Mesendoderm (in vitro differentiated cells): ENCODE measurements around the gene CCDC137.

Experiments used
- DNase-seq: peaks from one replicate; pipeline ENCODE4 v3.0.0; 2013
- H2AK5ac ChIP-seq: 2 replicates; pipeline ENCODE4 v1.6.1; 2013; ENCODE audit warnings: low read length, inconsistent platforms
- H2BK120ac ChIP-seq: 2 replicates; pipeline ENCODE4 v1.6.1; 2013; ENCODE audit warnings: low read depth, mild to moderate bottlenecking, low read length, moderate library complexity, mixed read lengths
- H2BK15ac ChIP-seq: replicated peaks from 2 replicates; pipeline ENCODE4 v1.6.1; 2013; ENCODE audit warnings: low read depth, mild to moderate bottlenecking, moderate library complexity
- H2BK5ac ChIP-seq: 2 replicates; pipeline ENCODE4 v1.6.1; 2013; ENCODE audit warnings: low read length, inconsistent platforms
- H3K18ac ChIP-seq: 2 replicates; pipeline ENCODE4 v1.6.1; 2013; ENCODE audit warnings: mild to moderate bottlenecking, low read length, mixed read lengths
- H3K23ac ChIP-seq: one replicate; pipeline ENCODE4 v1.6.1; 2013; ENCODE audit warnings: low read length
- H3K27ac ChIP-seq: 2 replicates; pipeline ENCODE4 v1.5.1; 2013; ENCODE audit warnings: low read depth, mild to moderate bottlenecking, inconsistent platforms, low read length, moderate library complexity
- H3K27me3 ChIP-seq: 2 replicates; pipeline ENCODE4 v1.6.1; 2013; ENCODE audit warnings: low read length, control low read depth, mild to moderate bottlenecking, inconsistent platforms; ENCODE audit not compliant: insufficient read depth, poor library complexity
- H3K36me3 ChIP-seq: 2 replicates; pipeline ENCODE4 v1.6.1; 2013; ENCODE audit warnings: low read length, inconsistent platforms; ENCODE audit not compliant: control insufficient read depth, insufficient read depth
- H3K4ac ChIP-seq: one replicate; pipeline ENCODE4 v1.6.1; 2013; ENCODE audit warnings: low read depth, mild to moderate bottlenecking, low read length, moderate library complexity
- H3K4me1 ChIP-seq: 2 replicates; pipeline ENCODE4 v1.6.1; 2013; ENCODE audit warnings: low read depth, low read length, inconsistent platforms; ENCODE audit not compliant: control insufficient read depth
- H3K4me2 ChIP-seq: 2 replicates; pipeline ENCODE4 v1.6.1; 2013; ENCODE audit warnings: low read length
- H3K4me3 ChIP-seq: 2 replicates; pipeline ENCODE4 v1.5.1; 2013; ENCODE audit warnings: mild to moderate bottlenecking, low read length
- H3K56ac ChIP-seq: one replicate; pipeline ENCODE4 v1.6.1; 2013; ENCODE audit warnings: low read length
- H3K79me1 ChIP-seq: 2 replicates; pipeline ENCODE4 v1.6.1; 2013; ENCODE audit warnings: low read length, inconsistent platforms
- H3K79me2 ChIP-seq: 2 replicates; pipeline ENCODE4 v1.6.1; 2013; ENCODE audit warnings: mild to moderate bottlenecking, low read length; ENCODE audit not compliant: control insufficient read depth, insufficient read depth
- H3K9ac ChIP-seq: 2 replicates; pipeline ENCODE4 v1.6.1; 2013; ENCODE audit warnings: low read length, inconsistent platforms
- H4K5ac ChIP-seq: one replicate; pipeline ENCODE4 v1.6.1; 2013; ENCODE audit warnings: low read length
- H4K8ac ChIP-seq: one replicate; pipeline ENCODE4 v1.6.1; 2013; ENCODE audit warnings: low read depth, mild to moderate bottlenecking, control low read depth, low read length, moderate library complexity
- WGBS: extraction: QIAGEN DNeasy Blood & Tissue Kit; methylation state at CpG from one replicate; pipeline ENCODE4 v1.1.7; 2013; ENCODE audit warnings: low lambda C conversion rate, missing lambda C conversion rate; ENCODE audit not compliant: insufficient coverage; ENCODE audit errors: extremely low coverage; 5-methylcytosine and 5-hydroxymethylcytosine counted together

Gene CCDC137

DNA sequence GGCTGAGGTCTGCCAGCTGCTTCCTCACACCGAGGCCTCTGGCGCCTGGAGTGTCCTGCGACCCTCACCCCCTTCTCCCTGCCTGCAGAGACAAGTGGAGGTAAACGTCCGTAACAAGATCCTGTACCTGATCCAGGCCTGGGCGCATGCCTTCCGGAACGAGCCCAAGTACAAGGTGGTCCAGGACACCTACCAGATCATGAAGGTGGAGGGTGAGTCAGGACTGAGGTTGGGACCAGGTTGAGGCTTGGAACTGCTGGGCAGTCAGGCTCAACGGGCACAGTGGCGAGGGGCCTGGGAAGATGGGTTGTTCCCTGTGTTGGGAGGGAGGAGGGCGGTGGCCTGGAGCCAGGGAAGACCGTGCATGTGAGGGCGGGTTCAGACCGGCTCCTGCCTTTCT, 22.1 kb downstream of the CCDC137 start:
- Histone ChIP-seq H4K5ac (no peak overlapping the region), H2BK120ac (no peak overlapping the region), H3K4me1 (peaks cover 3% of the 10 kb centered on the region), H2BK15ac (no peak overlapping the region), H3K79me2 (peaks cover 18% of the 10 kb centered on the region), H3K36me3 (peaks cover 9% of the 10 kb centered on the region), H2AK5ac (no peak overlapping the region), H3K56ac (no peak overlapping the region), H4K8ac (no peak overlapping the region), H3K18ac (no peak overlapping the region), H3K23ac (no peak overlapping the region), H3K27ac (no peak overlapping the region), H3K9ac (no peak overlapping the region), H2BK5ac (no peak overlapping the region), H3K4me2 (no peak overlapping the region), H3K79me1 (peaks cover 17% of the 10 kb centered on the region), H3K4me3 (no peak overlapping the region), H3K27me3 (no peaks in the 10 kb centered on the region), H3K4ac (no peak overlapping the region)
- no CpG with 5 or more reads among the region's 14 CpGs for WGBS
- no peak for DNase-seq

DNA sequence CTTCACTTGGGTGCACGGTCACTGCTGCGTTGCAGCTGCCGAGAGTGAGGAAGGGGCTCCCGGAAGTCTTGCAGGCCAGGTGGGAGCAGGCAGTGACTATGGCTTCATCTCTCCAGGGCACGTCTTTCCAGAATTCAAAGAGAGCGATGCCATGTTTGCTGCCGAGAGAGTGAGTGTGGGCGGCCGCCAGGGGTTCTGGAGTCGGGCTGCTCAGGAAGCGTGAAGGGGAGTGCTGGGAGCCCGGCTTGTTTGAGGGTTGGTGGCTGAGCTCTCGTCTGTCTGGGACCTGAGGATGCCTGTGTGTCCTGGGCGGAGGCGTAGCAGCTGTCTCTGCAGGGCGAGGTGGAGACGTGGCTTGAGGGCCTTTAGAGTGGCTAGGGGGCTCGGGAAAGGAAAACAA, 23.5 kb downstream of the CCDC137 start:
- Histone ChIP-seq H2BK15ac (no peak overlapping the region), H3K18ac (no peak overlapping the region), H3K27me3 (no peaks in the 10 kb centered on the region), H3K36me3 (peaks cover 16% of the 10 kb centered on the region), H3K79me2 (peaks cover 8% of the 10 kb centered on the region), H2BK5ac (no peak overlapping the region), H3K4ac (no peak overlapping the region), H3K79me1 (peaks cover 12% of the 10 kb centered on the region), H3K56ac (no peak overlapping the region), H3K23ac (no peak overlapping the region), H2BK120ac (no peak overlapping the region), H4K8ac (no peak overlapping the region), H3K27ac (no peak overlapping the region), H2AK5ac (no peak overlapping the region), H3K4me3 (no peak overlapping the region), H4K5ac (no peak overlapping the region), H3K4me1 (no peaks in the 10 kb centered on the region), H3K9ac (no peak overlapping the region), H3K4me2 (no peak overlapping the region)
- no peak for DNase-seq
- no CpG with 5 or more reads among the region's 18 CpGs for WGBS

DNA sequence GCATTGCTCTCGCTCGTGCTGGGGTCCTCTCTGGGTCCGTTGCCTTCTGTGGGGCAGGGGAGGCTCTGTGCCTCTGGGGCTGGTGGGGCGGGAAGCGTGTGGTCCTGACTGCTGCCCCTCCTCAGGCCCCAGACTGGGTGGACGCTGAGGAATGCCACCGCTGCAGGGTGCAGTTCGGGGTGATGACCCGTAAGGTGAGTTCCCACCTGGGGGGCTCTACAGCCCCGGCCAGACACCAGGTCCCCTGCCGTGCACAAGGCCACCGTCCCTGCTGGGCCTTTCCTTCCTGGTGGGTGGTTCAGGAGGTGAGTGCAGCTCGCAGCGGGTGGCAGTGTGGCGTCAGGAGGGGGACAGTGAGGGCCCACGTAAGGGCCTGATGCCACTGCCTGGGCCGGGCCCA, 24.0 kb downstream of the CCDC137 start:
- Histone ChIP-seq H4K8ac (no peak overlapping the region), H2BK15ac (no peak overlapping the region), H3K27ac (no peak overlapping the region)

DNA sequence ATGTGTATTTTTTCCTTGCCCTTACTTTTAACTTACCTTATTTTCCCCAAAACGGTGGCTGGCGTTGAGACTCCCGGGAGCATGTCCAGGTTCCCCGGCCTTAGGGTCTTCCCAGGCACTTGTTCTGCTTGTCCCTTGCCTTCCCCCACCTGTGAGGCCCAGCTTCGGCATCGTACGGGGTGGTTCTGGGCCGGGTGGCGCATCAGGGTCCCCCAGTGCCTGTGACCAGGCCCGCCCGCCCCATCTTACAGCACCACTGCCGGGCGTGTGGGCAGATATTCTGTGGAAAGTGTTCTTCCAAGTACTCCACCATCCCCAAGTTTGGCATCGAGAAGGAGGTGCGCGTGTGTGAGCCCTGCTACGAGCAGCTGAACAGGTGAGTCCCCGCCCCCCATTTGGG, 24.7 kb downstream of the CCDC137 start:
- no CpG with 5 or more reads among the region's 18 CpGs for WGBS
- peaks cover 5% of the 10 kb centered on the region for H3K79me1 ChIP-seq
- H3K4me1 ChIP-seq: no peaks in the 10 kb centered on the region
- no peak overlapping the region for H3K27ac ChIP-seq
- peaks cover 18% of the 10 kb centered on the region for H3K36me3 ChIP-seq
- no peak overlapping the region for H3K23ac ChIP-seq
- no peaks in the 10 kb centered on the region for H3K27me3 ChIP-seq
- no peak overlapping the region for H2BK5ac ChIP-seq
- H3K4me3 ChIP-seq: no peak overlapping the region
- no peak overlapping the region for H3K4me2 ChIP-seq
- H3K79me2 ChIP-seq: no peaks in the 10 kb centered on the region
- no peak for DNase-seq
- H2BK15ac ChIP-seq: no peak overlapping the region
- no peak overlapping the region for H2BK120ac ChIP-seq
- no peak overlapping the region for H3K18ac ChIP-seq
- no peak overlapping the region for H2AK5ac ChIP-seq
- no peak overlapping the region for H3K9ac ChIP-seq
- H4K5ac ChIP-seq: no peak overlapping the region
- no peak overlapping the region for H4K8ac ChIP-seq
- no peak overlapping the region for H3K4ac ChIP-seq
- H3K56ac ChIP-seq: no peak overlapping the region

More for the DNA sequence above, 24.0 kb downstream of the CCDC137 start:
- no peak for DNase-seq
- H4K5ac ChIP-seq: no peak overlapping the region
- H3K79me2 ChIP-seq: peaks cover 3% of the 10 kb centered on the region
- no peak overlapping the region for H2BK120ac ChIP-seq
- no peaks in the 10 kb centered on the region for H3K27me3 ChIP-seq
- no peak overlapping the region for H3K9ac ChIP-seq
- no peak overlapping the region for H3K4me3 ChIP-seq
- peaks cover 18% of the 10 kb centered on the region for H3K36me3 ChIP-seq
- H2AK5ac ChIP-seq: no peak overlapping the region
- H3K4ac ChIP-seq: no peak overlapping the region
- no peak overlapping the region for H3K18ac ChIP-seq
- H3K23ac ChIP-seq: no peak overlapping the region
- no peak overlapping the region for H2BK5ac ChIP-seq
- WGBS: no CpG with 5 or more reads among the region's 17 CpGs
- H3K79me1 ChIP-seq: peaks cover 7% of the 10 kb centered on the region
- H3K4me1 ChIP-seq: no peaks in the 10 kb centered on the region
- H3K4me2 ChIP-seq: no peak overlapping the region
- H3K56ac ChIP-seq: no peak overlapping the region

DNA sequence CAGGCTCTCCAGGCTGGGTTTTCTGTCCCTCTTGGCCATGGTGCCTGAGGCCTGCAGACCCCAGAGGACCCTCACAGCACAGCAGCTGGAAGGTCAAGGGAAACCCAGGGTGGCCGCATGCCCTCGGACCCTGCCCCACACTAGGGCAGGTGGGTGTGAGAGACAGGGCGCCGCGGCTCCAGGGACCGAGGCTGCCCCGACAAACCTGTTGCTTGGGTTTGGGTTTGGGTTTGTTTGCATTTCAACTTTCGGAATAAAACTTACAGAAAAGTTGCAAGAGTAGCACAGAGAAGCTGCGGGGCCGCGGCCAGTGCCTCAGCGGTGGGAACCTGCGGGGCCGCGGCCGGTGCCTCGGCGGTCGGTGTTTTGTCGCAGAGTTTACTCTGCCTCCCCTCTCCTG, 25.1 kb downstream of the CCDC137 start:
- no peaks in the 10 kb centered on the region for H3K79me2 ChIP-seq
- no peak overlapping the region for H3K9ac ChIP-seq
- no peak overlapping the region for H3K4ac ChIP-seq

DNA sequence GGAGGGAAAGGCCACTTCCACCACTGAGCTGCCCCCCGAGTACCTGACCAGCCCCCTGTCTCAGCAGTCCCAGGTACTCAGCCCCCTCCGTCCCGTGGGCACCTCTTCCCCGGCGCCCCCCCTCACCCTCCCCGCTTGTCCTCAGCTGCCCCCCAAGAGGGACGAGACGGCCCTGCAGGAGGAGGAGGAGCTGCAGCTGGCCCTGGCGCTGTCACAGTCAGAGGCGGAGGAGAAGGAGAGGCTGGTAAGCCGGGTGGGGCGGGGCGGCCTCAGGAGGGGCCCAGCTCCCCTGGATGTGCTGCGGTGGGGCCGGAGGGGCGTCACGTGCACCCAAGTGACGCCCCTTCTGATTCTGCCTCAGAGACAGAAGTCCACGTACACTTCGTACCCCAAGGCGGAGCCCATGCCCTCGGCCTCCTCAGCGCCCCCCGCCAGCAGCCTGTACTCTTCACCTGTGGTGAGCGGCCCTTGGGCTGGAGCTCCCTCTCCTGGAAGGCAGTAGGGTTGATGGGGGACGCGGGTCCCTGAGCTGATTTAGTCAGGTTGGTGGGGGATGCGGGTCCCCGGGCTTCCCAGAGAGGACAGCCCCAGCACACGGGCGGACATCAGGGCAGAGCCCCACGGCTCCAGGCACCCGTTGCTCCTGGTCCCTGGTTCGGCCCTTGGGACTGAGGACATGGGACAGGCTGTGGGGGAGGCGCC, 27.1 kb downstream of the CCDC137 start:
- H4K5ac ChIP-seq: no peak overlapping the region
- no peak overlapping the region for H3K18ac ChIP-seq
- H3K9ac ChIP-seq: no peak overlapping the region
- DNase-seq: no peak
- H3K4me1 ChIP-seq: no peaks in the 10 kb centered on the region
- H3K23ac ChIP-seq: no peak overlapping the region
- H3K36me3 ChIP-seq: peaks cover 20% of the 10 kb centered on the region
- H3K4me2 ChIP-seq: no peak overlapping the region
- no peak overlapping the region for H4K8ac ChIP-seq
- no peak overlapping the region for H3K27ac ChIP-seq
- H3K56ac ChIP-seq: no peak overlapping the region
- peaks cover 1% of the 10 kb centered on the region for H3K79me1 ChIP-seq
- no peak overlapping the region for H3K4me3 ChIP-seq
- H2BK5ac ChIP-seq: no peak overlapping the region
- no peak overlapping the region for H2AK5ac ChIP-seq
- no peak overlapping the region for H2BK120ac ChIP-seq
- no CpG with 5 or more reads among the region's 35 CpGs for WGBS
- H3K79me2 ChIP-seq: no peaks in the 10 kb centered on the region
- no peak overlapping the region for H2BK15ac ChIP-seq
- no peak overlapping the region for H3K4ac ChIP-seq
- H3K27me3 ChIP-seq: no peaks in the 10 kb centered on the region

More for the DNA sequence above, 25.1 kb downstream of the CCDC137 start:
- no peak overlapping the region for H2BK15ac ChIP-seq
- no peak overlapping the region for H2BK120ac ChIP-seq
- DNase-seq: no peak
- no peak overlapping the region for H3K4me3 ChIP-seq
- no peaks in the 10 kb centered on the region for H3K4me1 ChIP-seq
- H2BK5ac ChIP-seq: no peak overlapping the region
- no peak overlapping the region for H2AK5ac ChIP-seq
- peaks cover 1% of the 10 kb centered on the region for H3K79me1 ChIP-seq
- H3K4me2 ChIP-seq: no peak overlapping the region
- H3K27me3 ChIP-seq: no peaks in the 10 kb centered on the region
- WGBS: no CpG with 5 or more reads among the region's 20 CpGs
- no peak overlapping the region for H3K27ac ChIP-seq
- no peak overlapping the region for H3K56ac ChIP-seq
- peaks cover 17% of the 10 kb centered on the region for H3K36me3 ChIP-seq
- H3K23ac ChIP-seq: no peak overlapping the region
- no peak overlapping the region for H4K8ac ChIP-seq
- no peak overlapping the region for H3K18ac ChIP-seq
- no peak overlapping the region for H4K5ac ChIP-seq
